HG02884 (cell line): ENCODE measurements around the gene CDHR5.

Experiments
- ATAC-seq: cut with Tn5 transposase; IDR thresholded peaks from one replicate; pipeline ENCODE4 v1.9.1; 2021; ENCODE audit warnings: mild to moderate bottlenecking, moderate library complexity; ENCODE audit not compliant: unreplicated experiment

Gene CDHR5

DNA sequence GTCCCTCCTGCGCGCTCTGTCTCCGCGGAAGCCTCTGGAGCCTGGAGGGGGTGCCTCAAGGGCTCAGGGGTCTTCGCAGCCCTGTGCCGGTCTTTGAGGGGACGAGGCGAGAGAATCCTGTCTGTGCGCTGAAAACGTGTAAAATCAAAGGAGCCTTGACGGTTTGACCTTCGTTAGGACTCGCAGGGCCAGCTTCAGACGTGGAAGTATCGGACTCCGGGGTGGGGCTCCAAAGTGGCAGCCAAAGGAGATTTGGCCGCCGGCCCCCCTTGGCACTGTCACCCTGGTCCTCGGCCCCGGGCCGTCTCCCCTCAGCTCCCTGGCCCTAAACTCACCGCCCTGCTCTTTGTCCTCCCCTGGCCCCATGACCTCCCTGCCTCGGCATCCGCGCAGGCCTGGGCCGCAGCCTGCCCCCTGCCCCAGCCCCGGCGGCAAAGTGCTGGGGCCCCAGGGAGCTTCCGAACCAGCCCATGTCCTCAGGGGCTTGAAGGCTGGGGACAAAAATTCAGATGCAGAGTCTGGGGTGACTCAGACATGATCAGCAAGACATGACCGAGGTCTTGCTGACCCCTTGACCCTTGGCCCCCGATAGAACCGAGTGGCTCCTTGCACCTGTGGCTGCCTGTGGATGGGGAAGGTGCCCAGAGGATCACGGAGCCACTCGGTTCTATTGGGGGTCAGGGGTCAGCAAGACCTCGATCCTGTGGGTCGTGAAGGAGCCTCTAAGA, 55.4 kb downstream of the CDHR5 start:
- ATAC-seq, result no peak

DNA sequence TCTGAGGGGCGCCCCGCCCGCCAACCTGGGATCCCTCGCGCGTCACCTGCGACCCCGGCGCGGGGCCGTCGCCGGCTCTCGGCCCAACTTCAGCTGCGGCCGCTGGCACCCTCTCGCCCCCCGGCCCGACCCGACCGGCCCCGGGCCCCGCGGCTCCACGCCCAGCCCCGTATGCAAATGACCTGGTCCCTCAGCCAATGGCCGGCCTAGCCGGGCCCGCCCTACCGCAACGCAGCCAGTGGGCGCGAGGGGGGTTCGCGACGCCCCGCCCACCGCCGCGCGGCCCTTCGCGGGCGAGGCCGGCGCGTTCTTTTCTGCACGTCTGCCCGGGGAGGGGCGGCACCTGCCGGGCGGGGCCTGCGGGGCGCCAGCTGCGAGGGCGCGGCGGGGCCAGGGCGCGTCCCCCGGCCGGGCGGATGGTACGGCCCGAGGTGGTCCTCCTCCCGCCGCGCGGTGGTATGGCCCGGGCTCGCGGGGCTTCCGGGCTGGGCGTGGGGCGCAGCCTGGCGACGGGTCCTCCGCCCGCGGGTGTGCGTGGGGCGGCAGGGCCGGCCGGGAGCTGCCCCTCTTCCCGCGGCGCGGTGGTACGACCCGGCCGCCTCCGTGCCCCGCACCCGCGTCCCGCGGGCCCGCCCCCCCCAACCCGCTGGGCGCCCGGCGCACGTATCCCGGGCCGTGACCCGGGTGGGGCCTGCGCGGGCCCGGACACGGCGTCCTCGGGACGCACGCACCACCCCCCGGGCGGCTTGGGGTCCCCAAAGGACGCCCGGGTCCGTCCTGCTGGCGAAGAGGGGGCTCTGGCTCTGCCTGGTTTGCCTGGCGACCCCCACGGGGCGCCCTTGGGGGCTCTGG, 56.2 kb downstream of the CDHR5 start:
- ATAC-seq, result peak; percentile 87

DNA sequence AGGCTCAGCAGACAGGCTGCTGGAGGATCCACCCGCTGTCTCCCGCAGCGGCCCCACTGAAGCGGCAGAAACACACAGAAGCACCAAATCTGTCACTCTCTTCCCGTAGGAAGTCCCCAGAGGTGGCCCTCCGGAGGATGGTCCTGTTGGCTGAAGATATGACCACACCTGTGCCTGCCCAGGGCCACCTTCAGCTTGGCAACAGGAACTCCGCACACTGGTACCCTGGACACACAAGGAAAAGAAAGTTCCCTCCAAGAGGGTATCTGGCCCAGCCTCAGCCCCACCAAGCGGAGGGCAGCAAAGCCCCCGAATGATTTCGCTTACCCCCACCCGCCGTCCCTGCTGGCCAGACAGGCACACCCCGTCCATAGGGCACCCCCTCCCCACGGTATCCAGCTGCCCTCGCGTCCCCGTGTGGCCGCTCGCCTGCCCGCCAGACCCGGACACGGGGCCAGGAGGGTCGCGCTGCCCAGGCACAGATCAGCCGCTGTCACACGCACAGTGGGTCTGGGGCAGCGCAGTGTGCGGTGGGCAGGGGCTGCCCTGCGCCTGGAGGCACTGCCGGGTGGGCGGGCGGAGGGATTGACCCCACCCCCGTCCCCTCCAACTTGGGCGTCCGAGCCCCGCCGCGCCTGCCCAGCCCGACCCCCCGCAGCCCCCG, 57.0 kb downstream of the CDHR5 start:
- ATAC-seq, result peak; percentile 3

DNA sequence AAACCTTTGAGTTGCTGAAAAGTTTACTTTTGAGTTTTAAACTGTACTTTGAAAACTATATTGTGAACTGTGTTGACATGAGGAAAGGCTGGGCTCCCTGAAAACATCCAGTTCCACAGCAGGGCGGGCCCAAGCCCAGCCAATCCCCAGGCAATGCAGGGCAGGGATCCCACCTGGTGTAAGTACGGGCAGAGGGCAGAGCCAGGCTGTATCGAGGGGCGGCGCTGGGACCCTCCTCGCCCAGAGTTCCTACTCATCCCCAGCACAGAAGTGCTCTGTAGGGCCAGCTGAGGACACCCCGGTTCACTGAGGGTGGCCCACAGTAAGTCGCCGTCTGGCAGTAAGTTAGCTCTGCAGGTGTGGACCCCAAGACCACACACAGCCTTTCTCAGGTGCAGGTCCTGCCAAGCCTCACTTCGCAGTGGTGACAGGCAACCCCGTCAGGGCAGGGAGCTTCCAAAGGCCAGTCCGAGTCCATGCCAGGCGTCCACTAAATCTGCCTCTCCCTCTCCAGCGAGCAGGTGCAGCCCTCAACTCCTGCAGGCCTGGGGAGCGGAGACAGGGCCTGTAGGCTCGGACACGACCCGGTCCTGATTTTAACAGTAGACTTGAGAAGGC, 57.6 kb downstream of the CDHR5 start:
- ATAC-seq, result no peak
